Erythroblast (primary cell): ENCODE data around the gene SNAP47.
A peak's percentile ranks its signal among the peaks of the same experiment; 100 is the strongest.

Experiments used
- DNase-seq, 2 experiments: peaks; one replicate each; lab custom pipeline; 2025; lab: John Stamatoyannopoulos, UW
- GATA1 ChIP-seq: IDR thresholded peaks from 2 replicates; pipeline ENCODE4 v1.6.1; 2011; ENCODE audit warnings: low read depth, mild to moderate bottlenecking, control low read depth, low read length, moderate library complexity
- POLR2A ChIP-seq: IDR thresholded peaks from 2 replicates; pipeline ENCODE4 v1.6.1; 2011; ENCODE audit warnings: mild to moderate bottlenecking, low read length

SNAP47 gene

DNA sequence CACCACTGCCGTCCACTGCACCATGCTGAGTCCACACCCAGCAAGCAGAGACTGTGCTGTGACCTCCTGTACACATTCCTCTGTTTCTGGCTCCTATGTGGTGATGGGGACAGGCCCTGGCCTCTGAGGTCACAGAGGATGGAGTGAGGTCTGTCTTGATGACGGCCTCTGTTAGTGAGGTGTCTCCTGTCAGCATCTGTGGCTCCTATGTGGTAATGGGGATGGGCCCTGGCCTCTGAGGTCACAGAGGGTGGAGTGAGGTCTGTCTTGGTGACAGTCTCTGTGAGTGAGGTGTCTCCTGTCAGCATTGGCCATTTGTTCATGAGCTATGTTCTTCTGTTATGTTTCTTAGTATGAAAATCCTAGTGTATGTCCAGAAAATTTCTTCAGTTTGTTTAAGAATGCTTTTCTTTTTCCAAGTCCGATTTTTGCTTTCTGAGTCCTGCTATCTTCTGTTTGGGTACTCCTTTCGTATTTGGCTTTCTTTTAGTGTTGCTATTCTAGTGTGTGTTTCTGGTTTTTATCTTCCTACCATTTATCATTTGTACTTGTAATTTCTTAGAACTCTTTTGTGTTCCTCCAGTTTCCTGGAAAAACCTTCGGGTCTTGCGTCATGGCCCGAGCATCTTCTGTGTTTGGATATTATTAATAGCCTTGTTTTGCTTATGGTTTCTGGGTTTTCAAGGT is 13.4 kb downstream of the SNAP47 start:
- peak; percentile 88 for TF ChIP-seq POLR2A
- no peak for TF ChIP-seq GATA1
- peak; percentile 50 to 56 for DNase-seq

GRCh38 chr1:227749225-227749624 is 14.0 kb downstream of the SNAP47 start:
- TF ChIP-seq GATA1: no peak
- no peak for TF ChIP-seq POLR2A
- DNase-seq: no peak

DNA sequence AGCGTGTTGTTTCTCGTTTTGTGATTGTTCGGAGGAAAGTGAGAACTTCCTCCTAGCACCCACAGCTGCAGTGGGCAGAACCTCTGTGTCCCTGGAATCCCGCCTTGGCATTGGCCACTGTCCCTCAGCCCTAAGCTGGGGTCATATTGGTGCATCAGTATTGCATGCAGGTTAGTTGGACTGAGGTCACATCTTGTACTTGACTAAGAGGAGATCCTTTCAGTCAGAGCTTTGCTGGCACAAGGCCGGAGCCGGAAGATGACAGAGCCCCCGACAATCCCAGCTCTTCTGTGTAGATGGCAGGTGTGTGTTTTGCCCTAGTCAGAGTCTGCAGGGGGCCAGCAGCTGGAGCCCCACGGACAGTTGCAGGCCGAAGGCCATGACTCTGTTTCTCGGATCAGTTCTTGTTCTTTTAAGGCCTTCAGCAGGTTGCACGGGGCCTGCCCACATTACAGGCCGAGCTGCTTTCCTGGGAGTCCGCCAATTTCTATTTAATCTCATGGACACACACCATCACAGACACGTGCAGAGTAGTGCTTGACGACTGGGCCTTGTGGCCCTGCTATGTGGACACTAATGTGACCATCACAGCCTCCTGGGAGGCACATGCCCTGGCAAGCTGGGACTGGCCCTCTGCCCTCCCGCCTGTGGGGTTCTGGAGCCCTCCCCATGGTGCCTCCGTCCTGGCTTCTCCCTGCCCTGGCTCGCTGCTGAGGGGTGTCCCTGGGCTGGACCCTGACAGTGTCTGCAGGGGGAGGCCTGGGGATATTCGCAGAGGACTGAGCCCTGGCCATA is 14.9 kb downstream of the SNAP47 start:
- no peak for TF ChIP-seq GATA1
- no peak for TF ChIP-seq POLR2A
- peak; percentile 48 to 62 for DNase-seq

GRCh38 chr1:227753999-227754711 is 18.9 kb downstream of the SNAP47 start:
- TF ChIP-seq POLR2A: no peak
- no peak for TF ChIP-seq GATA1
- DNase-seq: no peak

GRCh38 chr1:227754958-227755357 is 19.7 kb downstream of the SNAP47 start:
- TF ChIP-seq GATA1: no peak
- TF ChIP-seq POLR2A: no peak
- no peak for DNase-seq

- TF ChIP-seq POLR2A: no peak
- TF ChIP-seq GATA1: no peak
- no peak for DNase-seq
Measured at GRCh38 chr1:227756172-227756959, 21.1 kb downstream of the SNAP47 start.

GRCh38 chr1:227757781-227758180 is 22.5 kb downstream of the SNAP47 start:
- no peak for TF ChIP-seq GATA1
- TF ChIP-seq POLR2A: no peak
- DNase-seq: no peak

DNA sequence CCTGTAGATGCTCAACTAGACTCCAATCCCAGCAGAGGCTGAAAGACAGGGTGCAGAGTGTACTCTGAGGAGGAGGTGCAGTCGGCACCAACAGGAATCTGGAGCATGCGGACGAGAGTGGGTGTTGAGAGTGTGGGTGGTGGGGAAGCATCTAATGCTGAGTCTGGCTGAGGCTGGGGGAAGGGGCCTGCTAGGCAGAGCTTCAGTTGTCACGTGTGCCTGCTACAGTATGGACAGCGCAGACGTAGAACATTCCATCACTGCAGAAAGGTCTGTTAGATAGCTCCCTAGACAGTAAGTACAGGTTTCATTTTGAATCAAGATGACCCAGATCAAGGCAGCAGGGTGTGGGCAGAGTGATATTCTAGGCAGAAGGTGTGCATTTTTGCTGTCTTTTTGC is 23.1 kb downstream of the SNAP47 start:
- TF ChIP-seq GATA1 (no peak), POLR2A (no peak)
- no peak for DNase-seq

- TF ChIP-seq GATA1 (no peak), POLR2A (no peak)
- no peak for DNase-seq
Measured at GRCh38 chr1:227759341-227760300, 24.4 kb downstream of the SNAP47 start.

DNA sequence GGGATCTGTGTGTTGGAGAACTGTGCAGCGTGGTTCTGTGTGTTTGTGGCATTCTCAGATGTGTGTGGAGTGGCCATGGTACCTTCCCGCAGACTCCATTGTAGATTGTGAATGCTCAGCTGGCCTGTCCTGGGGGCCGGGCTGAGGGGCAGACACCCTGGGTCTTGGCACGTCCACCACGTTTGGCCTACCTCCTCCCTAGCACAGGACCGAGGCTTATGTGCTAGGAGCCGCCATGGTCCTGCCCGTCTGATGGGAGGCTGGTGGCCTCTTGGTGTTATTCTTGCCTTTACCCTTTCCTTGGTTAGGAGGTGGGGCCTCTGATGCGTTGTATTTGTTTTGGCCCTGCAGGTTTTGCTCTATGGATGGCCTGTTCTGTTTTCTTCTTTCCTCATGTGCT is 25.1 kb downstream of the SNAP47 start:
- TF ChIP-seq POLR2A (no peak), GATA1 (no peak)
- no peak for DNase-seq

- TF ChIP-seq GATA1 (no peak), POLR2A (no peak)
Measured at GRCh38 chr1:227761621-227762230, 26.5 kb downstream of the SNAP47 start.

More at GRCh38 chr1:227761621-227762230, 26.5 kb downstream of the SNAP47 start:
- no peak for DNase-seq
